Right lobe of liver (tissue), 6 donors: ENCODE data around the gene SUSD1. TPM values are rescaled to one million over a fixed set of nuclear protein-coding genes. Genes with fewer than 3 reads are reported as not detected.
A peak's percentile ranks its signal among the peaks of the same experiment; 100 is the strongest.

Experiments
- ATAC-seq, 4 donors: fragments of 200-7000 bp; cut with Tn5 transposase; one replicate each; pipeline ENCODE4 v1.9.1; 2020; ENCODE audit warnings: mild to moderate bottlenecking in 4 of 4, moderate library complexity in 4 of 4
- DNase-seq, 3 donors: peaks; one replicate each; pipeline ENCODE4 v3.0.0-alpha.2; 2020
- H3K27ac ChIP-seq, 3 donors: fragments of 200-600 bp; one replicate each; pipeline ENCODE4 v1.8.0; 2022
- H3K27me3 ChIP-seq, 2 donors: fragments of 200-600 bp; one replicate each; pipeline ENCODE4 v1.8.0; 2022
- H3K36me3 ChIP-seq, 4 donors: fragments of 200-600 bp; sonication (generic) in 1 of 4; one replicate each; pipeline versions ENCODE4 v1.5.1 to v1.8.0; 2017 to 2022; ENCODE audit warnings: control low read depth in 1 of 4
- H3K4me1 ChIP-seq, 4 donors: fragments of 200-600 bp; sonication (generic) in 1 of 4; one replicate each; pipeline versions ENCODE4 v1.5.1 to v1.8.0; 2017 to 2022; ENCODE audit warnings: control low read depth in 1 of 4
- H3K4me3 ChIP-seq, 3 donors: fragments of 200-600 bp; one replicate each; pipeline ENCODE4 v1.8.0; 2022
- H3K9me3 ChIP-seq, 4 donors: fragments of 200-600 bp; sonication (generic) in 1 of 4; one replicate each; pipeline versions ENCODE4 v1.5.1 to v1.8.0; 2017 to 2022; ENCODE audit warnings: control low read depth in 1 of 4
- POLR2A ChIP-seq: fragments of 450-650 bp; IDR thresholded peaks from one replicate; pipeline ENCODE4 v1.6.1; 2017; ENCODE audit warnings: antibody characterized with exemption, mild to moderate bottlenecking
- WGBS: methylation state at CpG from one replicate; pipeline ENCODE4 v1.1.6; 2018; ENCODE audit warnings: low coverage, low lambda C conversion rate; ENCODE audit not compliant: insufficient coverage; ENCODE audit errors: missing lambda C conversion rate; 5-methylcytosine and 5-hydroxymethylcytosine counted together
- intact Hi-C, 2 donors: fragments of 100-400 bp; cut with DNase I; formaldehyde crosslinking; loops; one replicate each; pipeline versions ENCODE4 v1.11.2 to v1.14.1; 2022
- total RNA-seq, 6 experiments: library from RNA; depleted of rRNA in 2 of 6; stranded (reverse); fragments of >200 nt in 2 of 6; fragmentation: NEBNext Ultra II Directional in 3 of 6; extraction: Animal tissue kit (Norgen Biotek cat#: 25700) in 3 of 6; gene quantifications; one replicate each; pipeline versions ENCODE4 v1.1.0 to v1.2.4, GENCODE V29; 2016 to 2023
- TF ChIP-seq, protein P1 (sequence below), 4 donors: fragments of 200-600 bp in 3 of 4; fragments of 450-650 bp in 1 of 4; IDR thresholded peaks; one replicate each; pipeline versions ENCODE4 v1.5.1 to v1.8.0; 2016 to 2022; ENCODE audit warnings: antibody characterized with exemption in 4 of 4, mild to moderate bottlenecking in 2 of 4
- donor health status: DM: no; HTN: yes; CAD: no.
- donor health status: DM: no; HTN: no; CAD: no.
- donor health status: DM: no; HTN: no; CAD: no.
- donor health status: DM: no; HTN: yes; CAD: no.
- donor health status: DM: no; HTN: yes; CAD: no.

The SUSD1 gene
- total RNA-seq, 6 experiments from 2014 or later, result 2.7 to 7.2 (median 3.9) TPM

DNA sequence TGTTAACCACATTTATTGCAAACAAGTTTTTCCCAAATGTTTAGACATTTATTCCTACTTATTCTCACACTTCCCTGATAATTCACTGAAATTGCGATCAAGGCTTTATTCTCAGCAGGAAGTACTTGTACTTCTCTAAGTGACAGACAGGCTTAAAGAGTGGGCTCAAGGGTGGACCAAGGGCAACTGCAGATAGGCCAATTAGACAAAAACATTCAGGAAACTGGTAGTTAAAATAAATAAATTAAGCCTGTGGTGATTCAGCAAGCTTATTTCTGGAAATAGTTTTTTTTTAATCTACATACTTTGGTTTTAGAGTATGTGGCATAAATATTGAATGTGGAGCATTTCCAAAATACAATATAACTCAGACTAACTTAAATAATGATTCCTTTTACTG lies 142.4 kb downstream of the SUSD1 start:
- Histone ChIP-seq H3K4me1 (peaks cover 0 to 60% (median 15%) of the 10 kb centered on the region in 4 donors), H3K27me3 (no peaks in the 10 kb centered on the region), H3K27ac (peak overlapping the region; percentile 31 to 68 (median 51)), H3K36me3 (no peaks in the 10 kb centered on the region), H3K4me3 (no peak overlapping the region), H3K9me3 (no peaks in the 10 kb centered on the region)
- 60% methylated on average over 1 of the region's 1 CpG for WGBS
- no peak for TF ChIP-seq POLR2A
- TF ChIP-seq, protein P1, sequence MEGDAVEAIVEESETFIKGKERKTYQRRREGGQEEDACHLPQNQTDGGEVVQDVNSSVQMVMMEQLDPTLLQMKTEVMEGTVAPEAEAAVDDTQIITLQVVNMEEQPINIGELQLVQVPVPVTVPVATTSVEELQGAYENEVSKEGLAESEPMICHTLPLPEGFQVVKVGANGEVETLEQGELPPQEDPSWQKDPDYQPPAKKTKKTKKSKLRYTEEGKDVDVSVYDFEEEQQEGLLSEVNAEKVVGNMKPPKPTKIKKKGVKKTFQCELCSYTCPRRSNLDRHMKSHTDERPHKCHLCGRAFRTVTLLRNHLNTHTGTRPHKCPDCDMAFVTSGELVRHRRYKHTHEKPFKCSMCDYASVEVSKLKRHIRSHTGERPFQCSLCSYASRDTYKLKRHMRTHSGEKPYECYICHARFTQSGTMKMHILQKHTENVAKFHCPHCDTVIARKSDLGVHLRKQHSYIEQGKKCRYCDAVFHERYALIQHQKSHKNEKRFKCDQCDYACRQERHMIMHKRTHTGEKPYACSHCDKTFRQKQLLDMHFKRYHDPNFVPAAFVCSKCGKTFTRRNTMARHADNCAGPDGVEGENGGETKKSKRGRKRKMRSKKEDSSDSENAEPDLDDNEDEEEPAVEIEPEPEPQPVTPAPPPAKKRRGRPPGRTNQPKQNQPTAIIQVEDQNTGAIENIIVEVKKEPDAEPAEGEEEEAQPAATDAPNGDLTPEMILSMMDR (IDR thresholded peaks at IDR 0.05), result no peak
- intact Hi-C loops, result no loop called here
- ATAC-seq (no peak), DNase-seq (no peak)

DNA sequence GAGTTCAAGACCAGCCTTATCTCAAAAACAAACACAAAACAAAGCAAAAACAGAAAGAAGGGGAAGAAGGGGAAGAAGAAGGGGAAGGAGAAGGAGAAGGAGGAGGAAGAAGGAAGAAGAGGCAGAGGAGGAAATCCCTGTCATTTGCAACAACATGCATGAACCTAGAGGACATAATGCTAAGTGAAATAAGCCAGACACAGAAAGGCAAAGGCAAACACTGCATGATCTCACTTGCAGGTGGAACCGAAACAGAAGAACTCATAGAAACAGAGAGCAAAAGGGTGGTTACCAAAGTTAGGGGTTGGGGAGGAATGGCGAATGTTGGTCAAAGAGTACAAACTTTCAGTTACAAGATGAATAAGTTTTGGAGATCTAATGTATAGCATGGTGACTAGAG lies 143.1 kb downstream of the SUSD1 start:
- TF ChIP-seq, protein P1 (IDR thresholded peaks at IDR 0.05), result no peak
- TF ChIP-seq POLR2A, result no peak
- 46% methylated on average over 2 of the region's 2 CpGs for WGBS
- Histone ChIP-seq H3K4me1 (peaks cover 0 to 60% (median 13%) of the 10 kb centered on the region in 4 donors), H3K9me3 (no peaks in the 10 kb centered on the region), H3K27me3 (no peaks in the 10 kb centered on the region), H3K27ac (peak overlapping the region in 2 of 3 donors; percentile 31 to 68), H3K4me3 (no peak overlapping the region), H3K36me3 (no peaks in the 10 kb centered on the region)
- DNase-seq (no peak), ATAC-seq (peak in 1 of 4 donors; percentile 26)
- intact Hi-C loops, result no loop called here

DNA sequence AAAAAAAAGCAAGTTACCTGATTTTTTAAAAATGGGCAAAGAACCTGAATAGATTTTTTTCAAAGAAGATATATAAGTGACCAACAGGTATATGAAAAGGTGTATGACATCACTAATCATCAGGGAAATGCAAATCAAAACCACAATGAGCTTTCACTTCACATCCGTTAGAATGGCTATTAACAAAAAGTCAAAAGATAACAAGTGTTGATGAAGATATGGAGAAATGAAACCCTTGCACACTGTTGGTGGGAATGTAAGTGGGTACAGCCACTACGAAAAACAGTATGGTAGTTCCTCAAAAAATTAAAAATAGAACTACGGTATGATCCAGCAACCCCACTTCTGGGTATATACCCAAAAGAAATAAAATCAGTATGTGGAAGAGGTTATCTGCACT lies 143.7 kb downstream of the SUSD1 start:
- Histone ChIP-seq H3K4me3 (no peak overlapping the region), H3K36me3 (no peaks in the 10 kb centered on the region), H3K27ac (no peak overlapping the region), H3K27me3 (no peaks in the 10 kb centered on the region), H3K9me3 (no peaks in the 10 kb centered on the region), H3K4me1 (peaks cover 0 to 60% (median 12%) of the 10 kb centered on the region in 4 donors)
- ATAC-seq (no peak), DNase-seq (no peak)
- WGBS, result 42% methylated on average over 2 of the region's 3 CpGs
- TF ChIP-seq, protein P1 (IDR thresholded peaks at IDR 0.05), result no peak
- TF ChIP-seq POLR2A, result no peak
- intact Hi-C loops, result no loop called here

DNA sequence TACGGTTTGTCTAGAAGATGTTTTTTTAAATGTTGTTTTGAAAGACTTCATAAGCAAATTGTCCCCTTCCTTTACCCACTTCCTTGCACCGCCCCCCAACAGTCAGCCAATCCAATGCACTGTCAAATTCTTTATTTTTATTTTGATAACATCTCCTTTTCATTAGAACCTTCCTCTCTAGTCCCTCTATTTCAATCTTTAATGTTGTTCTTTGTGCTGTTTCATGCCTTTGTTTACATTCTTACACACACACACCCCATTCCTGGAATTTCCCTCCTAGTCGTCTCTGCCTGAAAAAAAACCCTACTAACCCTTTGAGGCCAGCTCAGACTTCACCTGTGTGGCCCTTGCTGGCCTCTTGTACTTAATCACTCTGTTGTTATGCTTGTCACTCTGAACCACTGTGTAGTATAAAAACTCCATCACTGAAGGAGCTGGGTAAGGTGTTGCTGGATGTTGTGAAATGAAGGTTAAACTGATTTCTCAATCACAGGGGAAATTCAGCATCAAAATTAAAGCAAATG lies 145.1 kb downstream of the SUSD1 start:
- ATAC-seq, result peak; percentile 15 to 53 (median 24)
- DNase-seq, result no peak
- WGBS, result 32% methylated on average over 3 of the region's 3 CpGs
- H3K27ac ChIP-seq, result peak overlapping the region in 2 of 3 donors; percentile 30 to 43
- peaks cover 0 to 47% (median 12%) of the 10 kb centered on the region in 4 donors for H3K4me1 ChIP-seq
- no peak overlapping the region for H3K4me3 ChIP-seq
- no peaks in the 10 kb centered on the region for H3K36me3 ChIP-seq
- H3K9me3 ChIP-seq, result no peaks in the 10 kb centered on the region
- intact Hi-C loops, result no loop called here
- TF ChIP-seq POLR2A, result no peak
- TF ChIP-seq, protein P1 (IDR thresholded peaks at IDR 0.05), result no peak
- H3K27me3 ChIP-seq, result no peaks in the 10 kb centered on the region
